CD4-positive, alpha-beta T cell treated with Interleukin-2 at 100 ng/mL for 4 hours (primary cell): ENCODE results near the gene PARK7.

Source experiments
- DNase-seq: peaks from one replicate; pipeline ENCODE4 v3.0.0-alpha.2; 2020; ENCODE audit warnings: low spot score

Gene PARK7

GRCh38 chr1:8010080-8010664 lies 48.7 kb downstream of the PARK7 start:
- no peak for DNase-seq

GRCh38 chr1:8011016-8011415 lies 49.5 kb downstream of the PARK7 start:
- DNase-seq = no peak

DNA sequence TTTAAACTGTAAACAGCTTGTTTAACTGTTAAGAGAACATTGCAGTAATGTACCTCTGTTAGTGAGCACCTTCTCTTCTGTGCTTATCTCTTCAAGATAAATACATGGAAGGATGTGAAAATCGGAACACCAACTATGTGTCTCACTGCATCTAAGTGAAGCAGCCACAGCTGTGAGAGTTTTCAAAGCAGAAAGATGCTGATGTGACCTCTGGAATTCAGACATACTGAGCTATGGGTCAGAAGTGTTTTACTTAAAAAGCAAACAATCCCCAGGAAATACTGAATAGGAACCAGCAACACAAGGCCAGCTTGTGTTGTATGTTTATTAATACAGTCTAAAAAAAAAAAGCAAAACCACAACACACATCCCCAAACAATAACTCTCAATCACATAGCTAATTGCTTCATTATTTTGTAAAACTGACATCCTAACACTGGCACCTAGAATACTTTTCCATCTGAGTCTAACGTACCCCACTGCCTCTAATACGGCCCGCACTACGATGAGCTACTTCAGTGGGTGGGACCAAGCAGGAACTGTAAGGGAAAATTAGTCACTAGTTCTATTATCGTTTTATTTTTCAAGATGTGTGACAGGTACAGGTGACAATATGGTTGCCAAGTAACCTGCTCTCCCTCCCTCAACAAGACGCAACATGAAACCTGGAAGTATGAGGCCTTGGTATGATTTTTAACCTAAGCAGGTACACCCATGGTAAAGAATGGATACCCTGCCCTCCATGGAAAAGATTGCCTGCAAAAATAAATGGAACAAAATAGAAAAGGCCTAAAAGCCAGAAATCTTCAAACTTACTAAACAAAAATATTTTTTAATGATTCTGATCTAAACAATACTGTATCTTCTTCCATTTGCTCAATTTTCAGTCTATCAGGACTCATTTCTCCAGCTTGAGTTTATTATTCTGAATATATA lies 50.7 kb downstream of the PARK7 start:
- no peak for DNase-seq

GRCh38 chr1:8012955-8013354 lies 51.4 kb downstream of the PARK7 start:
- DNase-seq = no peak

GRCh38 chr1:8013399-8013798 lies 51.9 kb downstream of the PARK7 start:
- DNase-seq = no peak

DNA sequence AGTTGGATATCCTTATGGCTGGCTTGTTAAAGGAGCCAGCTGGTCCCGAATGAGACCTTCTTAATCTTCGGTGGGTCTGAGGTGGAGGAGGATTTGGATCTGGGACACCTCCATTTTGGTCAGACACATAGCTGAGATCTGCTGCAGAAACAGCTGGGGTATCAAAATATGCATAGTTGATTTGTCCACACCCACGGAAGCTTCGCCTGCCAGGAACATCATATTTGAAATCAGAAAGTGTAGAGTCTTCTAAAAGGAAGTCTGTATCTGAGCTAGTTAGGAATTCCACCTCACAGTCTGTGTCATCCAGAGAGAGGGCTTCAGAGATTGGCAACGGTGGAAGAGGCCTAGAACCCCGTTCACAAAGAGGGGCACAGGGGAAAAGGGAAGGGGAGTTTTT lies 52.3 kb downstream of the PARK7 start:
- DNase-seq = no peak

- DNase-seq = no peak
Observed at GRCh38 chr1:8014381-8014988, 53.0 kb downstream of the PARK7 start.

DNA sequence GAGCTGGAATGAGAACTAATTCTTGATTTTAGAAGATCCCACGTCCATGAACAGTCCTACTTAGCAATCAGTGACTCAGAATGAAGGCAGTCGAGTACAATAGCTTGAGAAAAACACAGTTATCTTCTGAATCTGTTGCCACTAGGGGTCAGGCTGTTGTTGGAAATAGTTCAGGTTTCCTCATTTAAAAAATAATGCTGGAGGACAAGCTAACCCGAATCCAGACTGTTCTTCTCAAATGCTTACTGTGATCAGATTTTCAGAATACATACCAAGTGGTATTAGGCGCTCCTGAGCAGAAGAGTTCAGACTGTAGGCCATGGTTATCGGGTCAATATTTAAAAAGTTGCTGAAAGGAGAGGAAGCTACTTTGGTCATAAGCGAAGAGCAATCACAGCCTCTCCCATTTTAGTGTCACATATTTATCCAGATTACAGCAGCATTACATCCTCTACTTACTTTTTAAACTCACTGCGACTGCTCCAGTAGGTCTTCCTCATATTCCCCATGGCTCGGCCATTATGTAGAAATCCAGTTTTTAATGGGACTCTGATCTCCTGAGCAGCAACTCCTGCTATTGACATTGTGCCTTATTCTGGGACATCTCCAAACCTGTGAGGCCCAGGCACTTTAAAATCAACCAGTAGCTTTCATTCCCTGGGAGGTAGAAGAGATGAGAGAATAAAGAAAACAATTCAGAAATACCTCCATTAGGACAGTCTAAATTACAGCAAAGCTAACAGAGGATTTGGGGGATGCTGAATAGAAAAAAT lies 53.7 kb downstream of the PARK7 start:
- DNase-seq = peak; percentile 65

- DNase-seq = no peak
Observed at GRCh38 chr1:8015809-8016165, 54.3 kb downstream of the PARK7 start.

DNA sequence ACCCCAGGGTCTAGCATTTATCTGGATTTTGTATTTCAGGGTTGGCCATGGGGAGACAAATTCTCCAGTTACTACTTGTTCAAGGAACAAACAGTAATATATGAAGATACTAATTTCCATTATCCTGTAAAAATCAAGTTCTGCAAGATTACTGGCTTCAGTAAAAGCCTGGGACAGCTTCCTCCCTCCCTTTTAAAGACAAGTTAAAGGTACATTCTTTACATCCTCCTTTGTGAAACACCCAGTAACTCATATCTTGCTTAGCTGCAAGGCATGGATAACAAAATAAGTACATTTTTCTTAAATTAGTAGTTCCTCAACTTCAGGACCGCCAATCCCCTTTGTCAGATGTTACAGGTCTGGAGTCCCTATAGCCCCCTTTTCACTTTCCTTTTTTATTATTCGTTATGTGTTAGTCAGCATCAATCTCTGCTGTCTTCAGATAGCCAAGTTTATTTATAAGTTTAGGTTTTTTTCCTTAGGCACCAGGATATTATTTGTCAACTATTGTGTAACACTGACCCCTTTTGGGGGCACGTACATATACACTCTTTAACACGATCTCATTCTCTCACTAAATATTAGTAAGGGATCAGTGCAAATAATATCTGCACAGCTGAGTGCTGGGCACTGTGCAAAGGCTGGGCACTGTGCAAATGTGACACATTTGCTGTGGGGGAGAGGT lies 54.8 kb downstream of the PARK7 start:
- DNase-seq = no peak

- DNase-seq = no peak
Observed at GRCh38 chr1:8016895-8017241, 55.4 kb downstream of the PARK7 start.

DNA sequence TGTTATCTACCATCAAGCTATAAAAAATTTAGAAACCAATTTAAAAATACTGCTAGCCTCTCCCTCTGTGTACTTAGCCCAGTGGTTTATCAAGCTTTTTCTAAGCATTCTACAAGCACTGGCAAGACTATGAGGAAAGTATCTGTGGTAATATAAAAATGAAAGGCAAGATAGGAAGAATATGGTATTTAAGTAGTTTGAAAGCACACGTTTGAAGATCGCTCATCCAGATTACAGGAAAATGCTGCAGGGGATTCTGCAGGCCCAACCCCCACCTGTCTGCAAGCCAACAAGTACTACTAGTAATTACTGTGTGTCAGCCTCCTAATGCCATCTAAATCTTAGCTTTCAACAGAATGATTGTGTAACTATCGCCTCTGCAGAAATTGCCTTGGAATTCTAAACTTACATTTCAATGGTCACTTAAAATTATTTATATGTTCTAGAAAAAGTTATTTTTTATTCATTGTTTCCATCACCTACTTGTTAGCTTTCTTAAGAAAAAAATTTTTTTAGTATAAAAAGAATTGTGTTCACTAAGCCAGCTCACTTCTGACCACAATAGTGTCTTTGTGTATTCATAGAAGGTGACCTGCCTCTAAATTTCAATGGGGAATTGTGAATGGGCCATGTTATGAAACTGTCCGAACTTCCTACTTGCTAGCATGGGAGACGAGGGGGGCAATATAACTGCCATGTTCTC lies 56.1 kb downstream of the PARK7 start:
- DNase-seq = no peak

GRCh38 chr1:8018492-8019228 lies 57.1 kb downstream of the PARK7 start:
- DNase-seq = no peak

DNA sequence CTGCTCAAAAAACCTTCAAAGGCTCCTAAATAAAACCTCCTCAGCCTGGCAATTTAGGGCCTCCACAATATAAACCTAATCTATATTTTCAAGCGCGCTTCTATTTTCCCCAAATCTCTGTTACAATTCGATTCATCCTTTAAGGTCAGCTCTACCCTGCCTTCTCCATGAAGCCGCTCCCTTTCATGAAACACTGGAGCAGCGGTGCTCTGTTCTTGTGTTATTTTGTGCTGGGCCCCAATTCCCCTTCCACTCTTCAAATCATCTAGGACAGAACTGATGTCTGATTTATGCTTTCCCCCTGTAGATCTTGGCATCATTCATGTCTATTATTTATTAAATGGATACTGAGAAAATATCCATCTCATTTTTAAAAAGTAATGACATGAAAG lies 57.7 kb downstream of the PARK7 start:
- no peak for DNase-seq

- DNase-seq = no peak
Observed at GRCh38 chr1:8020032-8020431, 58.5 kb downstream of the PARK7 start.

- no peak for DNase-seq
Observed at GRCh38 chr1:8021676-8022266, 60.3 kb downstream of the PARK7 start.

GRCh38 chr1:8022395-8023286 lies 61.1 kb downstream of the PARK7 start:
- no peak for DNase-seq

- no peak for DNase-seq
Observed at GRCh38 chr1:8023287-8023994, 61.9 kb downstream of the PARK7 start.

GRCh38 chr1:8023995-8024313 lies 62.4 kb downstream of the PARK7 start:
- DNase-seq = no peak
